Neuronal stem cell (in vitro differentiated cells): Measurements from ENCODE around the gene RPS6KA2.
A peak's percentile ranks its signal among the peaks of the same experiment; 100 is the strongest.

Experiments used
- DNase-seq: peaks from one replicate; pipeline ENCODE4 v3.0.0-alpha.2; 2013; ENCODE audit warnings: low spot score
- H2AFZ ChIP-seq: one replicate; pipeline ENCODE4 v1.6.1; 2013; ENCODE audit warnings: mild to moderate bottlenecking, low read length, inconsistent platforms
- H2AK5ac ChIP-seq: 2 replicates; pipeline ENCODE4 v1.6.1; 2013; ENCODE audit warnings: low read depth, mild to moderate bottlenecking, inconsistent platforms, low read length, moderate library complexity, mixed read lengths
- H2BK120ac ChIP-seq: 2 replicates; pipeline ENCODE4 v1.6.1; 2013; ENCODE audit warnings: low read depth, mild to moderate bottlenecking, inconsistent platforms, low read length, moderate library complexity, mixed read lengths
- H2BK12ac ChIP-seq: one replicate; pipeline ENCODE4 v1.6.1; 2013; ENCODE audit warnings: low read length, inconsistent platforms
- H2BK15ac ChIP-seq: 2 replicates; pipeline ENCODE4 v1.6.1; 2013; ENCODE audit warnings: mild to moderate bottlenecking, low read length, inconsistent platforms, mixed read lengths
- H2BK5ac ChIP-seq: one replicate; pipeline ENCODE4 v1.6.1; 2013; ENCODE audit warnings: inconsistent platforms, mild to moderate bottlenecking, low read length, moderate library complexity
- H3K14ac ChIP-seq: one replicate; pipeline ENCODE4 v1.6.1; 2013; ENCODE audit warnings: low read length, inconsistent platforms
- H3K18ac ChIP-seq: 2 replicates; pipeline ENCODE4 v1.6.1; 2013; ENCODE audit warnings: low read length, inconsistent platforms
- H3K23ac ChIP-seq: 2 replicates; pipeline ENCODE4 v1.6.1; 2013; ENCODE audit warnings: low read depth, mild to moderate bottlenecking, mixed read lengths, low read length, inconsistent platforms; ENCODE audit not compliant: poor library complexity
- H3K27ac ChIP-seq: replicated peaks from 3 replicates; pipeline ENCODE4 v1.5.1; 2013; ENCODE audit warnings: low read length, inconsistent platforms
- H3K27me3 ChIP-seq, 3 experiments: 2 replicates each; pipeline ENCODE4 v1.6.1; 2013; ENCODE audit warnings: low read length in 3 of 3, mild to moderate bottlenecking in 2 of 3, inconsistent platforms in 1 of 3, low read depth in 1 of 3, mixed read lengths in 1 of 3, moderate library complexity in 1 of 3; ENCODE audit not compliant: control insufficient read depth in 3 of 3, insufficient read depth in 3 of 3
- H3K36me3 ChIP-seq, 2 donors: replicated peaks in 1 of 2; 2 replicates each; pipeline ENCODE4 v1.6.1; 2013; ENCODE audit warnings: low read length in 2 of 2; ENCODE audit not compliant: control insufficient read depth in 2 of 2, insufficient read depth in 2 of 2
- H3K4ac ChIP-seq: 2 replicates; pipeline ENCODE4 v1.6.1; 2013; ENCODE audit warnings: inconsistent platforms, mild to moderate bottlenecking, low read length, moderate library complexity
- H3K4me1 ChIP-seq, 2 donors: 1 replicate in 1 of 2; 2 replicates in 1 of 2; pipeline ENCODE4 v1.6.1; 2013; ENCODE audit warnings: low read length in 2 of 2, low read depth in 1 of 2; ENCODE audit not compliant: control insufficient read depth in 2 of 2, insufficient read depth in 1 of 2
- H3K4me2 ChIP-seq: one replicate; pipeline ENCODE4 v1.6.1; 2013; ENCODE audit warnings: mild to moderate bottlenecking, low read length, inconsistent platforms; ENCODE audit not compliant: insufficient read depth, poor library complexity, severe bottlenecking
- H3K4me3 ChIP-seq, 2 donors: 2 replicates each; pipeline ENCODE4 v1.5.1; 2013; ENCODE audit warnings: low read length in 2 of 2, mild to moderate bottlenecking in 2 of 2, inconsistent platforms in 1 of 2, moderate library complexity in 1 of 2
- H3K79me1 ChIP-seq: one replicate; pipeline ENCODE4 v1.6.1; 2013; ENCODE audit warnings: low read depth, mild to moderate bottlenecking, inconsistent platforms, low read length, moderate library complexity
- H3K9ac ChIP-seq: one replicate; pipeline ENCODE4 v1.6.1; 2013; ENCODE audit warnings: mild to moderate bottlenecking, low read depth, low read length, inconsistent platforms; ENCODE audit not compliant: poor library complexity
- H3K9me3 ChIP-seq, 2 donors: replicated peaks in 1 of 2; 2 replicates each; pipeline versions ENCODE3 to v1.6.1; 2013; ENCODE audit warnings: low read length in 2 of 2, mild to moderate bottlenecking in 2 of 2, inconsistent platforms in 1 of 2, low read depth in 1 of 2, mixed read lengths in 1 of 2, moderate library complexity in 1 of 2; ENCODE audit not compliant: control insufficient read depth in 2 of 2, insufficient read depth in 1 of 2
- H4K8ac ChIP-seq: one replicate; pipeline ENCODE4 v1.6.1; 2013; ENCODE audit warnings: low read depth, mild to moderate bottlenecking, inconsistent platforms, low read length, moderate library complexity
- H4K91ac ChIP-seq: one replicate; pipeline ENCODE4 v1.6.1; 2013; ENCODE audit warnings: low read length, low read depth, mild to moderate bottlenecking, inconsistent platforms; ENCODE audit not compliant: poor library complexity
- WGBS, 2 donors: extraction: QIAGEN DNeasy Blood & Tissue Kit; methylation state at CpG; one replicate each; pipeline ENCODE4 v1.1.7; 2013; ENCODE audit warnings: missing lambda C conversion rate in 2 of 2, mixed read lengths in 1 of 2; ENCODE audit not compliant: insufficient read length in 2 of 2, insufficient replicate concordance in 1 of 2; ENCODE audit errors: extremely low coverage in 2 of 2; 5-methylcytosine and 5-hydroxymethylcytosine counted together

RPS6KA2 gene

DNA sequence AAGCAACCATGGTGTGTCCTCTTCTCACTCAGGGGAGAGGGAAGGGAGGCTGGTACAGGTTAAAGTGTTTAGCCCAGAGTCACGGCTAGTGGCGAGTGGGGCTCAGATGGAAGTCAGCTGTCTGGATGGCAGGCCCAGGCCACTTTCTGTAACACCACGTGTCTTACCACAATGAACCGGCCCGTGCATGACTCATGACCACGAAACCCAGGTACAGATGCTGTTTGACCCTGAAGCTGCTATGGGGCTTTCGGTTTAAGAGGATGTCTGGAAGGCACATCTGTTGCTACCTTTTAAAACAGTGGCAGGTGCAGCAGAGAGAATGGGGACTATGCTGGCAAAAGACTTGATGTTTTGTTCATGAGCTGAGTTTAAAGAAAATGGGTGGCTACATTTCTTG, 207.8 kb downstream of the RPS6KA2 start:
- H3K4me3 ChIP-seq = no peak overlapping the region
- no peak overlapping the region for H4K91ac ChIP-seq
- peaks cover 0 to 8% of the 10 kb centered on the region in 2 donors for H3K9me3 ChIP-seq
- no peak overlapping the region for H4K8ac ChIP-seq
- peaks cover 0 to 6% (median 0%) of the 10 kb centered on the region in 3 experiments for H3K27me3 ChIP-seq
- peaks cover 16 to 83% of the 10 kb centered on the region in 2 donors for H3K36me3 ChIP-seq
- no CpG with 5 or more reads among the region's 7 CpGs for WGBS, 2 donors
- no peak overlapping the region for H2BK5ac ChIP-seq
- H2AK5ac ChIP-seq = no peak overlapping the region
- H3K9ac ChIP-seq = no peak overlapping the region
- peaks cover 0 to 3% of the 10 kb centered on the region in 2 donors for H3K4me1 ChIP-seq
- no peaks in the 10 kb centered on the region for H3K79me1 ChIP-seq
- H3K27ac ChIP-seq = no peak overlapping the region
- no peak overlapping the region for H2BK120ac ChIP-seq
- no peak overlapping the region for H3K4me2 ChIP-seq
- no peak overlapping the region for H2AFZ ChIP-seq
- no peak for DNase-seq
- H3K4ac ChIP-seq = no peak overlapping the region
- no peak overlapping the region for H3K18ac ChIP-seq
- H2BK15ac ChIP-seq = no peak overlapping the region
- no peak overlapping the region for H3K23ac ChIP-seq
- H3K14ac ChIP-seq = no peak overlapping the region
- H2BK12ac ChIP-seq = no peak overlapping the region

DNA sequence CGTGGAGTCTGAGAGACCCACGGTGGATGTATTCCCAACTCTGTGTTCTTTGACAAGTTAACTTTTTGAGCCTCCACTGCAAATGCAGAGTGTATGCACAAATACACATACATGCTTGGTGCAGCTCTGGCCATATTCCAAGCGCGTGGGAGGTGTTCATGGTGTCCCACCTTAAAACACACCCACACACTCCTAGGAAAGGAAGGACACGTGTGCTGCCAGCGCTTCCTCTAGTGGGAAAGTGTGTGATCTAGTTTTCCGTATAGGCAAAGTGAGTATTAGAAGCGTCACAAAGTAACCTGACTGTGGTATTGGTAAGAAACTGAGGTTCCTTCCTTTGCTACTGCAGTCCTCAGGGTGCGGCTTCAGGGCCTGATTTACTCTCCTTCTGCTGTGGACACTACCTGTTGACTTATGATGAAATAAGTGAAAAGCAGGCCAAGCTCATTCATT, 208.3 kb downstream of the RPS6KA2 start:
- H4K8ac ChIP-seq = no peak overlapping the region
- no peak overlapping the region for H4K91ac ChIP-seq
- no peak overlapping the region for H3K18ac ChIP-seq
- no peak overlapping the region for H2BK120ac ChIP-seq
- H3K36me3 ChIP-seq = peaks cover 17 to 83% of the 10 kb centered on the region in 2 donors
- no peak overlapping the region for H3K4ac ChIP-seq
- H3K27me3 ChIP-seq = peaks cover 0 to 6% (median 0%) of the 10 kb centered on the region in 3 experiments
- no peak overlapping the region for H3K23ac ChIP-seq
- peaks cover 0 to 8% of the 10 kb centered on the region in 2 donors for H3K9me3 ChIP-seq
- no peak for DNase-seq
- H3K79me1 ChIP-seq = no peaks in the 10 kb centered on the region
- no peak overlapping the region for H3K9ac ChIP-seq
- H2AK5ac ChIP-seq = no peak overlapping the region
- H2BK15ac ChIP-seq = no peak overlapping the region
- H3K4me2 ChIP-seq = no peak overlapping the region
- no peak overlapping the region for H3K27ac ChIP-seq
- H2AFZ ChIP-seq = no peak overlapping the region
- WGBS, 2 donors = no CpG with 5 or more reads among the region's 9 CpGs
- H3K14ac ChIP-seq = no peak overlapping the region
- H2BK5ac ChIP-seq = no peak overlapping the region
- no peak overlapping the region for H2BK12ac ChIP-seq
- peaks cover 0 to under 1% of the 10 kb centered on the region in 2 donors for H3K4me1 ChIP-seq
- no peak overlapping the region for H3K4me3 ChIP-seq

DNA sequence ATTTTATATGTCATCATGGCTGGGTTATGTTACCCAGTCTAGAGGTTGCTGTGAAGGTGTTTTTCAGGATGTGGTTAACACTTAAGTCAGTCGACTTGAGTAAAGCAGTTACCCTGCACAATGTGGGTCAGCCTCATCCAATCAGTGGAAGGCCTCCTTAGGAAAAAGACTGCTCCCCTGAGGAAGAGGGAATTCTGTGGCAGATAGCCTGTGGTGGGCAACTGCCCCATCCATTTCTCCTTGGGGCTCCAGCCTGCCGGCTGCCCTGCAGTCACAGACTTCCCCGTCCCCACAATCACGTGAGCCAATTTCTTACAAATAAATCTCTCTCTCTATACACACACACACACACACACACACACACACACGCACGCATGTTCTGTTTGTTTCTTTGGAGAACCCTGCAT, 209.8 kb downstream of the RPS6KA2 start:
- Histone ChIP-seq H3K27me3 (peaks cover 0 to 6% (median 0%) of the 10 kb centered on the region in 3 experiments), H3K27ac (no peak overlapping the region), H3K14ac (no peak overlapping the region), H3K23ac (no peak overlapping the region), H2BK120ac (no peak overlapping the region), H4K8ac (no peak overlapping the region), H3K4ac (no peak overlapping the region), H3K4me1 (no peaks in the 10 kb centered on the region), H3K79me1 (no peaks in the 10 kb centered on the region), H3K18ac (no peak overlapping the region), H4K91ac (no peak overlapping the region), H2BK15ac (no peak overlapping the region), H3K36me3 (peaks cover 22 to 76% of the 10 kb centered on the region in 2 donors), H3K4me2 (no peak overlapping the region), H2AFZ (no peak overlapping the region), H2BK5ac (no peak overlapping the region), H2BK12ac (no peak overlapping the region), H3K4me3 (no peak overlapping the region), H3K9ac (no peak overlapping the region), H3K9me3 (peaks cover 0 to 8% of the 10 kb centered on the region in 2 donors), H2AK5ac (no peak overlapping the region)
- DNase-seq = no peak
- WGBS, 2 donors = no CpG with 5 or more reads among the region's 6 CpGs

DNA sequence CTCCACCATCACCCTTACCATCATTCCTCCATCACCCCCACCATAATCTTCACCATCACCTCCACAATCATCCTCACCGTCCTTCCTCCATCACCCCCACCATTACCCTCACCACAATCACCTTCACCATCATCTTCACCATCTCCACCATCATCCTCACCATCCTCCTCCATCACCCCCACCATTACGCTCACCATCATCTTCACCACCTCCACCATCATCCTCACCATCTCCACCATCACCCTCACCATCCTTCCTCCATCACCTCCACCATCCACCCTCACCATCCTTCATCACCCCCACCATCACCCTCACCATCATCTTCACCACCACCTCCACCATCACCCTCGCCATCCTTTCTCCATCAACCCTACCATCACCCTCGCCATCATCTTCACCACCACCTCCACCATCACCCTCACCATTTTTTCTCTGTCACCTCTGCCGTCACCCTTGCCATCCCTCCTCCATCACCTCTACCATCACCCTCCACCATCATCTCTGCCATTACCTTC, 211.2 kb downstream of the RPS6KA2 start:
- Histone ChIP-seq H3K27ac (no peak overlapping the region), H2AK5ac (no peak overlapping the region), H3K4me1 (no peaks in the 10 kb centered on the region), H3K14ac (peak overlapping the region; percentile 77), H3K9me3 (peaks cover 0 to 8% of the 10 kb centered on the region in 2 donors), H2BK12ac (no peak overlapping the region), H3K27me3 (peaks cover 0 to 6% (median 0%) of the 10 kb centered on the region in 3 experiments), H3K18ac (no peak overlapping the region), H3K4ac (no peak overlapping the region), H3K9ac (no peak overlapping the region), H2BK120ac (no peak overlapping the region), H3K23ac (no peak overlapping the region), H3K79me1 (no peaks in the 10 kb centered on the region), H2AFZ (no peak overlapping the region), H3K4me2 (no peak overlapping the region), H4K91ac (no peak overlapping the region), H4K8ac (no peak overlapping the region), H2BK15ac (no peak overlapping the region), H2BK5ac (no peak overlapping the region), H3K36me3 (peaks cover 22 to 72% of the 10 kb centered on the region in 2 donors), H3K4me3 (peak overlapping the region in 1 of 2 donors; percentile 64)
- WGBS, 2 donors = 100% methylated on average over 4 of the region's 5 CpGs
- DNase-seq = no peak
